Parathyroid adenoma (tissue), 2 donors: ENCODE measurements around the gene CTTN.

Source experiments
- H2AFZ ChIP-seq: fragments of 300-600 bp; sonication (generic); one replicate; pipeline ENCODE4 v1.7.0; 2017; ENCODE audit warnings: antibody characterized with exemption, mild to moderate bottlenecking
- H3K27ac ChIP-seq: fragments of 300-600 bp; sonication (generic); one replicate; pipeline ENCODE4 v1.7.0; 2017
- H3K27me3 ChIP-seq: fragments of 300-600 bp; sonication (generic); one replicate; pipeline ENCODE4 v1.7.0; 2017; ENCODE audit warnings: low read length; ENCODE audit not compliant: control insufficient read depth, insufficient read depth
- H3K36me3 ChIP-seq: fragments of 300-600 bp; sonication (generic); one replicate; pipeline ENCODE4 v1.7.0; 2017; ENCODE audit warnings: low read length; ENCODE audit not compliant: control insufficient read depth, insufficient read depth
- H3K4me1 ChIP-seq: fragments of 300-600 bp; sonication (generic); one replicate; pipeline ENCODE4 v1.7.0; 2017; ENCODE audit warnings: control low read depth
- H3K4me2 ChIP-seq: fragments of 300-600 bp; sonication (generic); one replicate; pipeline ENCODE4 v1.7.0; 2017; ENCODE audit warnings: low read length
- H3K4me3 ChIP-seq: fragments of 300-600 bp; sonication (generic); one replicate; pipeline ENCODE4 v1.7.0; 2017; ENCODE audit warnings: low read depth, low read length
- H3K79me2 ChIP-seq: fragments of 300-600 bp; sonication (generic); one replicate; pipeline ENCODE4 v1.7.0; 2017; ENCODE audit warnings: control low read depth
- H3K9ac ChIP-seq: fragments of 300-600 bp; sonication (generic); one replicate; pipeline ENCODE4 v1.7.0; 2017; ENCODE audit warnings: mild to moderate bottlenecking
- H3K9me3 ChIP-seq: fragments of 300-600 bp; sonication (generic); one replicate; pipeline ENCODE4 v1.7.0; 2017; ENCODE audit warnings: low read length; ENCODE audit not compliant: control insufficient read depth
- CTCF ChIP-seq: fragments of 300-600 bp; sonication (generic); IDR thresholded peaks from one replicate; pipeline ENCODE4 v1.7.0; 2017; ENCODE audit warnings: antibody characterized with exemption, mild to moderate bottlenecking
- donor health status: primary hyperparathyroidism.

The CTTN gene

GRCh38 chr11:70428701-70429427 lies 30.5 kb downstream of the CTTN start:
- Histone ChIP-seq H3K4me3 (no peak overlapping the region), H3K79me2 (no peaks in the 10 kb centered on the region), H3K4me2 (no peak overlapping the region), H2AFZ (no peak overlapping the region), H3K4me1 (no peaks in the 10 kb centered on the region), H3K27me3 (no peaks in the 10 kb centered on the region), H3K9ac (no peak overlapping the region), H3K36me3 (no peaks in the 10 kb centered on the region), H3K9me3 (no peaks in the 10 kb centered on the region), H3K27ac (no peak overlapping the region)
- TF ChIP-seq CTCF = no peak

GRCh38 chr11:70429428-70429705 lies 31.0 kb downstream of the CTTN start:
- no peak for TF ChIP-seq CTCF
- Histone ChIP-seq H3K4me2 (no peak overlapping the region), H3K27ac (no peak overlapping the region), H3K27me3 (no peaks in the 10 kb centered on the region), H3K4me3 (no peak overlapping the region), H3K4me1 (no peaks in the 10 kb centered on the region), H3K36me3 (no peaks in the 10 kb centered on the region), H2AFZ (no peak overlapping the region), H3K79me2 (no peaks in the 10 kb centered on the region), H3K9me3 (no peaks in the 10 kb centered on the region), H3K9ac (no peak overlapping the region)

- no peak for TF ChIP-seq CTCF
- Histone ChIP-seq H3K36me3 (no peaks in the 10 kb centered on the region), H3K4me3 (no peak overlapping the region), H3K27me3 (no peaks in the 10 kb centered on the region), H3K4me1 (no peaks in the 10 kb centered on the region), H3K27ac (no peak overlapping the region), H3K4me2 (no peak overlapping the region), H3K9me3 (no peaks in the 10 kb centered on the region), H2AFZ (no peak overlapping the region), H3K79me2 (no peaks in the 10 kb centered on the region), H3K9ac (no peak overlapping the region)
These were observed 31.6 kb downstream of the CTTN start for GRCh38 chr11:70429724-70430521.

- Histone ChIP-seq H3K9ac (no peak overlapping the region), H3K79me2 (no peaks in the 10 kb centered on the region), H3K36me3 (no peaks in the 10 kb centered on the region), H3K4me3 (no peak overlapping the region), H3K27ac (no peak overlapping the region), H2AFZ (no peak overlapping the region), H3K9me3 (no peaks in the 10 kb centered on the region), H3K4me2 (no peak overlapping the region), H3K27me3 (no peaks in the 10 kb centered on the region), H3K4me1 (no peaks in the 10 kb centered on the region)
- no peak for TF ChIP-seq CTCF
These were observed 32.6 kb downstream of the CTTN start for GRCh38 chr11:70430671-70431574.
